Measurements from ENCODE around the gene SPTB. TPM values are rescaled to one million over a fixed set of nuclear protein-coding genes. Genes with fewer than 3 reads are reported as not detected.

The SPTB gene
- total RNA-seq, 1 experiment from 2014 or later, result 2.3 TPM

DNA sequence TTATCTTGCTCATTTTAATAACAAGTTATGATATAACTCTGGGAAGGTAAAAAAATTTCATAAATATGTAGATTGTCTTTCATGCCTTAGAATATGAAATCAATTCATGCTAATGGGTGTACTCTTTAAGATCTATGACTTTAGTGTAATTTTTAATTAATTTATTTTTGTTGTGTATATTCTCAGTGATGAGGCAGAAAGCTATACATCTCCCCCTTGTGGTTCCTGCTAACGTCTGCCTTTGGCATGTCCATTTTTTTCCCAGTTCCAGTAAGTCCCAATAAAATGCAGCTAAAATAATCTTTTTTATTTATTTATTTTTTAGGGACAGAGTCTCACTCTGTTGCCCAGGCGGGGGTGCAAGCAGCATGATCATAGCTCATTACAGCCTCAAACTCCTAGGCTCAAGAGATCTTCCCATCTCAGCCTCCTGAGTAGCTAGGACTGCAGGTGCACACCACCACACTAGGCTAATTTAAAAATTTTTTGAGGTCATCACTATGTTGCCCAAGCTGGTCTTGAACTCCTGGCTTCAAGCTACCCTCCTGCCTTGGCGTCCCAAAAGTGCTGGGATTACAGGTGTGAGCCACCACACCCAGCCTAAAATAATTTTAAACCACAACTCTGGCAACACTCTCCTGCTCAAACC is 31.3 kb upstream of the SPTB start:
- H3K27ac Mint-ChIP-seq, result no peak overlapping the region
- no peak overlapping the region for H3K27ac ChIP-seq (ENCODE audit: insufficient read length, low read depth, low read length)
- H3K4me1 Mint-ChIP-seq, result peaks cover 11 to 12% of the 10 kb centered on the region in 2 experiments
- H2BK12ac ChIP-seq (ENCODE audit: insufficient read length, low read depth, low read length), result no peak overlapping the region
- H3K4me2 ChIP-seq (ENCODE audit: insufficient read depth, insufficient read length, low read length), result no peak overlapping the region
- H4K8ac ChIP-seq (replicated peaks; ENCODE audit: insufficient read length, low read depth, low read length), result no peak overlapping the region
- H3K9me3 ChIP-seq (ENCODE audit: control insufficient read depth, low read depth, low read length), result no peaks in the 10 kb centered on the region
- no peak overlapping the region for H3K18ac ChIP-seq (ENCODE audit: insufficient read length, low read depth, low read length)
- H2AK5ac ChIP-seq (ENCODE audit: insufficient read length, low read length), result no peak overlapping the region
- no peaks in the 10 kb centered on the region for H3K27me3 Mint-ChIP-seq (ENCODE audit: low read depth)
- peaks cover 6% of the 10 kb centered on the region; the same call in 1 of the 2 replicates for H3K79me2 ChIP-seq (ENCODE audit: insufficient read depth, low read length)
- H3K4me3 Mint-ChIP-seq, result no peak overlapping the region
- DNase-seq, result no peak
- H3K23ac ChIP-seq (ENCODE audit: insufficient read length, low read depth, low read length), result no peak overlapping the region
- peaks cover 6% of the 10 kb centered on the region for H3K23me2 ChIP-seq (ENCODE audit: insufficient read length, low read depth, low read length, poor library complexity, severe bottlenecking)
- WGBS (ENCODE audit: extremely low coverage, insufficient read length, low lambda C conversion rate), result no CpG with 5 or more reads among the region's 3 CpGs
- no peak overlapping the region for H3K9ac ChIP-seq (ENCODE audit: extremely low read depth, insufficient read length, low read length)
- no peak overlapping the region for H2BK20ac ChIP-seq (ENCODE audit: low read depth, low read length, poor library complexity, severe bottlenecking)
- H3K4me1 ChIP-seq (ENCODE audit: insufficient read depth, low read length), result 0 out of 2 replicates have a peak, but pooled peaks cover 3% of the 10 kb centered on the region
- no peak overlapping the region for H4K91ac ChIP-seq (ENCODE audit: insufficient read length, low read depth, low read length)
- no peak overlapping the region for H3T11ph ChIP-seq (ENCODE audit: low read length)
- H3K79me1 ChIP-seq (ENCODE audit: insufficient read depth, low read depth, low read length, poor library complexity, severe bottlenecking), result peaks cover 4% of the 10 kb centered on the region
- H2BK15ac ChIP-seq (ENCODE audit: low read depth, low read length), result no peak overlapping the region
- TF ChIP-seq, protein P1, sequence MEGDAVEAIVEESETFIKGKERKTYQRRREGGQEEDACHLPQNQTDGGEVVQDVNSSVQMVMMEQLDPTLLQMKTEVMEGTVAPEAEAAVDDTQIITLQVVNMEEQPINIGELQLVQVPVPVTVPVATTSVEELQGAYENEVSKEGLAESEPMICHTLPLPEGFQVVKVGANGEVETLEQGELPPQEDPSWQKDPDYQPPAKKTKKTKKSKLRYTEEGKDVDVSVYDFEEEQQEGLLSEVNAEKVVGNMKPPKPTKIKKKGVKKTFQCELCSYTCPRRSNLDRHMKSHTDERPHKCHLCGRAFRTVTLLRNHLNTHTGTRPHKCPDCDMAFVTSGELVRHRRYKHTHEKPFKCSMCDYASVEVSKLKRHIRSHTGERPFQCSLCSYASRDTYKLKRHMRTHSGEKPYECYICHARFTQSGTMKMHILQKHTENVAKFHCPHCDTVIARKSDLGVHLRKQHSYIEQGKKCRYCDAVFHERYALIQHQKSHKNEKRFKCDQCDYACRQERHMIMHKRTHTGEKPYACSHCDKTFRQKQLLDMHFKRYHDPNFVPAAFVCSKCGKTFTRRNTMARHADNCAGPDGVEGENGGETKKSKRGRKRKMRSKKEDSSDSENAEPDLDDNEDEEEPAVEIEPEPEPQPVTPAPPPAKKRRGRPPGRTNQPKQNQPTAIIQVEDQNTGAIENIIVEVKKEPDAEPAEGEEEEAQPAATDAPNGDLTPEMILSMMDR (conservative IDR thresholded peaks at IDR 0.05), result peak; percentile 81
- H4K20me1 ChIP-seq (ENCODE audit: control insufficient read depth, insufficient read depth, insufficient read length), result no peaks in the 10 kb centered on the region
- H3K14ac ChIP-seq (ENCODE audit: insufficient read depth, low read length), result no peak overlapping the region
- no peaks in the 10 kb centered on the region; a peak in 1 of 5 replicates for H3K9me3 Mint-ChIP-seq
- no peaks in the 10 kb centered on the region; a peak in 1 of 7 replicates for H3K36me3 Mint-ChIP-seq (ENCODE audit: insufficient read depth in 1 of 3, low read depth in 3 of 3)
- no peak overlapping the region for H2BK120ac ChIP-seq (ENCODE audit: low read depth, low read length, poor library complexity, severe bottlenecking)
- H3K4ac ChIP-seq (ENCODE audit: low read depth, low read length), result no peak overlapping the region
- H2AFZ ChIP-seq (ENCODE audit: low read length), result no peak overlapping the region
- no peaks in the 10 kb centered on the region for H3K27me3 ChIP-seq (ENCODE audit: insufficient read depth, low read length)
- H2BK5ac ChIP-seq (ENCODE audit: insufficient read length, low read length), result no peak overlapping the region
- no peak overlapping the region for H3K56ac ChIP-seq (ENCODE audit: insufficient read length, low read depth, low read length)
- no peak overlapping the region for H4K5ac ChIP-seq (ENCODE audit: insufficient read length, low read depth, low read length)
